ENCODE data around the gene CACNA1H. TPM values are rescaled to one million over a fixed set of nuclear protein-coding genes. Genes with fewer than 3 reads are reported as not detected.
A peak's percentile ranks its signal among the peaks of the same experiment; 100 is the strongest.

CACNA1H gene
- total RNA-seq, 1 experiment from 2014 or later: 24.3 TPM

DNA sequence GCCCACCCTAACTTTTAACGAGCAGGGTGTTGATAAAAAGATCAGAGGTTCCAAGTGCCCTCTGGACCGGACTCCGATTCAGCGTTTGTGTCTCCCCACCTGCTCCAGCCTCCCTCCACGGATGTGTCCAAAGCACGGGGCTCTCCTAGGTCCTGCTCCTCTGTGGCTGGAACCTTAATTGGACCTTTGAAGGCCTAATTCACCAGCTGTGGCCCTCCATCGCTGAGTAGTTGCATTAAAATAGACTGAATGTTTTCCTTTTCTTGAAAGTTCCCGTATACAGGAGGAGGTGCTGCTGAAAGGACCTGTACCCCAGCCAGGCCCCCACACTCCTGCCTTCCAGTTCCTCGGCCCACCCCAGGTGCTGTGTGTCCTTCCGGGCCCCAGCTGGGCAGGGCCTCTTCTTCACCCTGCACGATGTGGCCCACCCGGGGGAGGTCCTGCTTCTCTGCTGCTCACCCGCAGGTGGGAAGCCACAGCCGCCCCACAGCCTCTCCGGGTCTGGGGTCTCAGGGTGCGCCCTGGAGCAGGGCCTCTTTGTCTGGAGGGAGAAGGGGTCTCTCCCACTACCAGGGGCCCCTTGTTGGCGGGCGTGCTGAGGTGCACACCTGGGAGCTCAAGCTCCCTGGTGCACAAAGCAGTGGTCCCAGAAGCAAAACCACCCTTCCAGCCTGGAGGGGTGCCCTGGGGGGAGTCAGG is 1.3 kb upstream of the CACNA1H start:
- no peaks in the 10 kb centered on the region for H4K20me1 ChIP-seq (ENCODE audit: insufficient read depth)
- peaks cover 0 to 6% of the 10 kb centered on the region in 2 experiments; a peak in 1 of 4 replicates for H3K9me3 ChIP-seq (ENCODE audit: control insufficient read depth in 1 of 2, insufficient read depth in 1 of 2, low read depth in 1 of 2, low read length in 2 of 2)
- RAD21 ChIA-PET (ENCODE audit: low non-redundant PET in 1 of 2, low total read pairs in 2 of 2, uncharacterized antibody in 2 of 2, unreplicated experiment in 2 of 2): no interaction called here
- no peak for TF ChIP-seq SIN3A (IDR thresholded peaks at IDR 0.05; ENCODE audit: low read depth)
- TF ChIP-seq CBX3 (IDR thresholded peaks at IDR 0.05; ENCODE audit: low read depth): no peak
- no peak for TF ChIP-seq REST (IDR thresholded peaks at IDR 0.05; ENCODE audit: low read depth)
- no peak for TF ChIP-seq FOSL1 (IDR thresholded peaks at IDR 0.05; ENCODE audit: low read depth)
- TF ChIP-seq ELF1 (IDR thresholded peaks at IDR 0.05; ENCODE audit: borderline replicate concordance, low read depth): no peak
- TF ChIP-seq SP1 (IDR thresholded peaks at IDR 0.05; ENCODE audit: low read depth): no peak
- TF ChIP-seq CEBPB (IDR thresholded peaks at IDR 0.05; ENCODE audit: low read depth): no peak
- no peak for TF ChIP-seq ZNF274 (IDR thresholded peaks at IDR 0.05; ENCODE audit: low read depth, low read length)
- TF ChIP-seq EGR1 (IDR thresholded peaks at IDR 0.05; ENCODE audit: low read depth): no peak
- TF ChIP-seq, protein P1, sequence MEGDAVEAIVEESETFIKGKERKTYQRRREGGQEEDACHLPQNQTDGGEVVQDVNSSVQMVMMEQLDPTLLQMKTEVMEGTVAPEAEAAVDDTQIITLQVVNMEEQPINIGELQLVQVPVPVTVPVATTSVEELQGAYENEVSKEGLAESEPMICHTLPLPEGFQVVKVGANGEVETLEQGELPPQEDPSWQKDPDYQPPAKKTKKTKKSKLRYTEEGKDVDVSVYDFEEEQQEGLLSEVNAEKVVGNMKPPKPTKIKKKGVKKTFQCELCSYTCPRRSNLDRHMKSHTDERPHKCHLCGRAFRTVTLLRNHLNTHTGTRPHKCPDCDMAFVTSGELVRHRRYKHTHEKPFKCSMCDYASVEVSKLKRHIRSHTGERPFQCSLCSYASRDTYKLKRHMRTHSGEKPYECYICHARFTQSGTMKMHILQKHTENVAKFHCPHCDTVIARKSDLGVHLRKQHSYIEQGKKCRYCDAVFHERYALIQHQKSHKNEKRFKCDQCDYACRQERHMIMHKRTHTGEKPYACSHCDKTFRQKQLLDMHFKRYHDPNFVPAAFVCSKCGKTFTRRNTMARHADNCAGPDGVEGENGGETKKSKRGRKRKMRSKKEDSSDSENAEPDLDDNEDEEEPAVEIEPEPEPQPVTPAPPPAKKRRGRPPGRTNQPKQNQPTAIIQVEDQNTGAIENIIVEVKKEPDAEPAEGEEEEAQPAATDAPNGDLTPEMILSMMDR (IDR thresholded peaks at IDR 0.05 in 2 of 3, conservative IDR thresholded peaks at IDR 0.05 in 1 of 3; ENCODE audit: borderline replicate concordance in 1 of 3, insufficient read depth in 1 of 3, low read depth in 2 of 3, low read length in 2 of 3): no peak
- TF ChIP-seq RAD21 (IDR thresholded peaks at IDR 0.05; ENCODE audit: low read depth): no peak
- no TSS peak for BruUV-seq (replicated peaks)
- DNase-seq (ENCODE audit: low read depth, low spot score) (no peak), ATAC-seq (no peak)
- CTCF ChIA-PET: interaction anchor here (1.4 kb wide), 1 partner anchor 43 kb away, joined by 3 read pairs; no protein-coding TSS in a partner anchor
- peaks cover 4% of the 10 kb centered on the region; the same call in 1 of the 2 replicates for H3K79me2 ChIP-seq (ENCODE audit: insufficient read depth, low read length)
- no peaks in the 10 kb centered on the region for H3K27me3 ChIP-seq (ENCODE audit: insufficient read depth, low read length)
- POLR2A ChIA-PET: no interaction called here
- peak overlapping the region; percentile 84 for H3K4me2 ChIP-seq (ENCODE audit: low read length)
- H3K9me2 ChIP-seq (ENCODE audit: insufficient read depth): no peaks in the 10 kb centered on the region
- H3K4me1 ChIP-seq (ENCODE audit: control insufficient read depth in 1 of 2, insufficient read depth in 2 of 2, low read length in 2 of 2): peaks cover 25 to 28% of the 10 kb centered on the region in 2 experiments
- H3K36me3 ChIP-seq (ENCODE audit: control insufficient read depth in 1 of 2, insufficient read depth in 2 of 2, low read length in 2 of 2): no peaks in the 10 kb centered on the region
- H3K27ac ChIP-seq (ENCODE audit: low read depth, low read length): peak overlapping the region; percentile 51
- intact Hi-C loops (cut with micrococcal nuclease): loop anchor here (5.0 kb wide), 1 partner anchor 41 kb away; no protein-coding TSS in a partner anchor
- H3K4me3 ChIP-seq (replicated peaks in 1 of 2; ENCODE audit: low read depth in 1 of 2, low read length in 2 of 2): no peak overlapping the region
- peak overlapping the region; percentile 28; the same call in 1 of the 2 replicates for H3K9ac ChIP-seq (ENCODE audit: low read length)
- no peak overlapping the region for H2AFZ ChIP-seq (ENCODE audit: low read depth, low read length, poor library complexity, severe bottlenecking)
